ENCODE measurements around the gene R3HDM2.

R3HDM2 gene

DNA sequence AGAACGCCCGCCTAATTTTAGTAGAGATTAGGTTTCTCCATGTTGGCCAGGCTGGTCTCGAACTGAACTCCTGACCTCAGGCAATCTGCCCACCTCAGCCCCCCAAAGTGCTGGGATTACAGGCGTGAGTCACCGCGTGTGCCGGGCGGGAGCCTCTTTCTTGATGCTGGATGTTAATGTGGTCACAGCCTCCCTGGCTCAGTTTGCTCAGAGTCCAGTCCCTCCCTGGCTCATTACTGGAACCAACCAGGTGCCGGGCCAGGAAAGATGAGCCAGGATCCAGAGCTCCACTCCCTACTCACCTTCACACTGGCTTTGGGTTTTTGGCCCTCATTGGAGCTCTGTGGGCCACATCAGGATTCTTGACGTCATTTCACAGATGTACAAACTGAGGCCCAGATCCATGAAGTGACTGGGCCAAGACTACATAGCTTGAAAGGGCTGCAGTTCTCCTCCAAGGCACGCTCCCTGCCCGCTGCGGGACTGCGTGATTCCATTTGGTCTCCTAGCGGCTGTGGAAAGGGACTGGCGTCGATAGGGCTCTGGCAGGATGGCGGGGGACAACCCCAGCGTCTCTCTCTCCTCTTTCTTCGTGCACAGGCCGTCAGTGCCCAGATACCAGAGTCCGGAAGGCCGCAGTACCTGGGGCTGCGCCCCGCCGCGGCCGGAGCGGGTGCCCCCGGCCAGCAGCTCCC, 206.4 kb downstream of the R3HDM2 start:
- Histone ChIP-seq H3K4me3 (ENCODE audit: insufficient read depth, low read depth, low read length) (no peak overlapping the region), H3K9me3 (ENCODE audit: control insufficient read depth, low read length) (no peaks in the 10 kb centered on the region), H3K27ac (ENCODE audit: insufficient read depth, low read depth, low read length, poor library complexity, severe bottlenecking) (no peak overlapping the region), H3K36me3 (ENCODE audit: control insufficient read depth, insufficient read depth, low read length) (no peaks in the 10 kb centered on the region), H3K27me3 (ENCODE audit: control insufficient read depth, insufficient read depth, low read length, poor library complexity, severe bottlenecking) (peaks cover 100% of the 10 kb centered on the region), H3K4me1 (ENCODE audit: control insufficient read depth, insufficient read depth, low read length) (peaks cover 43% of the 10 kb centered on the region)
- WGBS, 2 experiments, result 54% methylated on average over 30 of the region's 30 CpGs

DNA sequence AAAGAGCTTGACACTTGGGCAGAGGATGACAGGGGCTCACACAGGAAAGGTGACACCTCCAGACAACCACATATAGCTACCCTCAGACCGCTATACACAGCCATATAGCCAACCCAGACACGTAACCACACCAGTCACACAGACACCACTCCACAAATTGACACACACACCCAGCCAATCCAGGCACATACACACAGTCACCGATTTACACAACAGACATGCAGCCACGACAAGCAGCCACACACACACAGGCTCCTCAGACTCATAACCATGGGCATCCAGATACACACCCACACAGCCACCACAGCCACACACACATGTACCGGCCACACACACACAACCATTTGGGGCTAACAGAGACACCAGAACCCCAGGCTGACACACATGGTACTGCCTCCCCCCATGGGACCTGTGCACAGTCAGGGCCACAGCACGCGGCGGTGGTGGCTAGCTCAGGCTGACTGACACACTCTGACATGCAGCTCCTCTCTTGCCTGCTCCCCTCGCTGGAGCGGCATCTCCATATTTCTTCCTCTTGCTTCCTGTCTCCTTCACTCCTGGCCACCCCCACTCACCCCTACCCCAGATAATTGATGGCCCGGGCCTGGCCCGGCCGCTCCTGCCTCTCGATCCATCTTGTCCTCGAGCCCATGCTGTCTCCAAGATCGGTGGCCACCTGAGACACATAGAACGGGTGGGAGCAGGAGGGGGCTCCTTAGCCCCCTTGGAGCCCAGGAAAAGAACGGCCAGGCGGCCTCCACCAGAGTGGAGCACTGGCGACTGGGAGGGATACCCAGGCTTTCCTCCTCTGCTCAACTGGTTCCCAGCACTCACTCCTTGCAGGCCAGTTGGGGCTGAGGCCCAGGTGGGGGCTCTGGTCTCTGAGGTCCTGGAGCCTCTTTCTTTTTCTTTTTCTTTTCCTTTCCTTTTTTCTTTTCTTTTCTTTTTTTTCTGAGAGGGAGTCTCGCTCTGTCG, 207.4 kb downstream of the R3HDM2 start:
- Histone ChIP-seq H3K9me3 (ENCODE audit: control insufficient read depth, low read length) (no peaks in the 10 kb centered on the region), H3K27me3 (ENCODE audit: control insufficient read depth, insufficient read depth, low read length, poor library complexity, severe bottlenecking) (peaks cover 100% of the 10 kb centered on the region), H3K27ac (ENCODE audit: insufficient read depth, low read depth, low read length, poor library complexity, severe bottlenecking) (no peak overlapping the region), H3K36me3 (ENCODE audit: control insufficient read depth, insufficient read depth, low read length) (no peaks in the 10 kb centered on the region), H3K4me1 (ENCODE audit: control insufficient read depth, insufficient read depth, low read length) (peaks cover 50% of the 10 kb centered on the region), H3K4me3 (ENCODE audit: insufficient read depth, low read depth, low read length) (no peak overlapping the region)
- 81 to 86% methylated on average over 22 of the region's 22 CpGs for WGBS, 2 experiments

DNA sequence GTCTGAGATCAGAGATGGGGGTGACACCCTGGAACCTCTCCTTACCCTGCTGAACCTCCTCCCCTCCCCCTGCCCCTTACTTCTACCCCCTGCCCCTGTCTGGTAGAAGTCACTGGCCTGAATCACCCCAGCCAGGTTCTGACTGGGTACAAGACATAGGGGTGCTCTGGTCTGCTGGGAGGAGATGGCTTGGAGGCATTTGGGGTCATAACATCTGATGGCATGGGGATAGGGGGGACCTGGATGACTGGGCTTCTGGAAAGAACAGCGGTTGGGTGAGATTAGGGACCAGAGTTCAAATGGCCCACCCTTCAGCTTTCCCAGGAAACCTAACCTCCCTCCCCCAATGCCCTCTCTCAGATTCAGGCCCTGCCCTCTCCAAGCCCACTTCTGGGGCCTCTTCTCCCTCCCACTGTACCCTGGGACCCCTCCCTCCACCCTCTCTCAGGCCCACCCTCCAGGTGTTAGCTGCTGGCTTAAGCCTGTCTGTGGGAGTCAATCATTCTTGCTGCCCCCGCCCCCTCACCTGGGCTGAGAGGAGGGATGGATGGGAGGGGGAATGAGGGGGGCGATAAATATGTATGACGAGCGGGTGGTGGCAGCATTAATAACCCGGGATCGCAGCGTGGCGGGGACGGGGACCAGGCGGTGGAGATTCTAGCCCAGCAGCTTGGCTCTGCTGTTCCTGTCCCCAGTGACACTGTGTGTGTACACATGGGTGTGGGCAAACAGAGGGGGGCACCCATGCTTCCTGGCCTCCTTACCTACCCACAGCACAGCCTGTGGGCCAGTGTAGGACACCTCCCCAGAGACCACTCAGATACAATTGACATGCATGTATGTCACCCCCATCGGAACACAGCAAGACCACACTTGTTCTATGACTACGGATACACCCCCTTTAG, 208.3 kb downstream of the R3HDM2 start:
- no peak overlapping the region for H3K4me3 ChIP-seq (ENCODE audit: insufficient read depth, low read depth, low read length)
- WGBS, 2 experiments, result 77 to 82% methylated on average over 13 of the region's 13 CpGs
- H3K36me3 ChIP-seq (ENCODE audit: control insufficient read depth, insufficient read depth, low read length), result no peaks in the 10 kb centered on the region
- no peak overlapping the region for H3K27ac ChIP-seq (ENCODE audit: insufficient read depth, low read depth, low read length, poor library complexity, severe bottlenecking)
- H3K9me3 ChIP-seq (ENCODE audit: control insufficient read depth, low read length), result no peaks in the 10 kb centered on the region
- peaks cover 100% of the 10 kb centered on the region for H3K27me3 ChIP-seq (ENCODE audit: control insufficient read depth, insufficient read depth, low read length, poor library complexity, severe bottlenecking)
- H3K4me1 ChIP-seq (ENCODE audit: control insufficient read depth, insufficient read depth, low read length), result peaks cover 51% of the 10 kb centered on the region

DNA sequence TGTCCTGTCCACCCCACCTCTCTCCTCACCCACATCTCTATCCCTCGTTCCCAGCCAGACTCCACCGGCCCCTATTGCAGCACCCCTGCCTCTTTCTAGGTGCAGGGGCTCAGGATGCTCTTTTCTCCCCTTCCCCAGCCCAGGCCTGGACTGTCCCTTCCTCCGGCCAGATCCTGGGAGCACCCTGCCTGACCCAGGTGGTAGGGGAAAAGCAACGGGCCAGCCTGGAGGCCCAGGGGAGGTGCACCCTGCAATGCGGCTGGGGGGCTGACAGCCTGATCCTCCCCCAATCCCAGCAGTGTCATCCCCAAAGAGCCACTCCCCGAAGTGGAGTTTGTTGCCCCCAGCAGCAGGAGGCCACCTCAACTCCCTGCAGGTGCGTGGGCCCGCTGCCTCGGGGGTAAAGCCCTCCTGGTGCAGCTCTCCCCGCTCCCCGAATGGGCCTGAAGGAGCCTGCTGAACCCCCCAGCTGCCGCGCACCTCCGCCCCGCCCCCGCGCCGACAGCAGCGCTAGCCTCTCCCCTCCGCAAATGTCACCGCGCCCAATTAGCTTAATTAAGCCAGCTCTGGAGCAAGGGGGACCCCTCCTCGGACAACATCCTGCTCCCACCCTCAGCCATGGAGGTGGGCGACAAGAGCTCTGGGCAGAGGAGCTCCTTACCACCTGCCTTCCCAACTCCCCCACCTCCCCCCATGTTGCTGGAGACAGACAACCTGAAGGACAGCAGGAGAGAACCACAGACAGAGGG, 209.5 kb downstream of the R3HDM2 start:
- peaks cover 46% of the 10 kb centered on the region for H3K4me1 ChIP-seq (ENCODE audit: control insufficient read depth, insufficient read depth, low read length)
- 9 to 10% methylated on average over 24 of the region's 24 CpGs for WGBS, 2 experiments
- H3K4me3 ChIP-seq (ENCODE audit: insufficient read depth, low read depth, low read length), result no peak overlapping the region
- H3K9me3 ChIP-seq (ENCODE audit: control insufficient read depth, low read length), result no peaks in the 10 kb centered on the region
- H3K27ac ChIP-seq (ENCODE audit: insufficient read depth, low read depth, low read length, poor library complexity, severe bottlenecking), result no peak overlapping the region
- peaks cover 100% of the 10 kb centered on the region for H3K27me3 ChIP-seq (ENCODE audit: control insufficient read depth, insufficient read depth, low read length, poor library complexity, severe bottlenecking)
- no peaks in the 10 kb centered on the region for H3K36me3 ChIP-seq (ENCODE audit: control insufficient read depth, insufficient read depth, low read length)

DNA sequence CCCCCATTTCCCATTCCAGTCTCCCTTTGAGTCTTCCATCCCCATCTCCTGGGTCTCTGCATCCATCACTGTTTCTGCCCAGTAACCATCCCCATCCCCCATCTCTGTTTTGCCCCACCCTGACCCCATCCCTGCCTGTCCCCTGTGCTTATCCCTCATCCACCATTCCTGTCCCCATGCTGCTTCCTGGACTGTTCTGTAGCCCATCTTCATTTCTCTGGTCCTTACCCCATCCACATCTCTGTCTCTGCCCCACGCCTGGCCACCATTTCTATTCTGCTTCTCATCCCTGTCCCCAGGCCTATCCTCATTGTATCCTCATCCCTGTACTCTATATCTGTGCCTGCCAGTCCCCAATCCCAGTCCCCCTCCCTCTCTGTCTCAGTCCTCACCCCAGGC, 210.1 kb downstream of the R3HDM2 start:
- 39 to 44% methylated on average over 1 of the region's 1 CpG for WGBS, 2 experiments
- no peaks in the 10 kb centered on the region for H3K36me3 ChIP-seq (ENCODE audit: control insufficient read depth, insufficient read depth, low read length)
- H3K27me3 ChIP-seq (ENCODE audit: control insufficient read depth, insufficient read depth, low read length, poor library complexity, severe bottlenecking), result peaks cover 100% of the 10 kb centered on the region
- H3K27ac ChIP-seq (ENCODE audit: insufficient read depth, low read depth, low read length, poor library complexity, severe bottlenecking), result no peak overlapping the region
- no peak overlapping the region for H3K4me3 ChIP-seq (ENCODE audit: insufficient read depth, low read depth, low read length)
- peaks cover 46% of the 10 kb centered on the region for H3K4me1 ChIP-seq (ENCODE audit: control insufficient read depth, insufficient read depth, low read length)
- no peaks in the 10 kb centered on the region for H3K9me3 ChIP-seq (ENCODE audit: control insufficient read depth, low read length)

DNA sequence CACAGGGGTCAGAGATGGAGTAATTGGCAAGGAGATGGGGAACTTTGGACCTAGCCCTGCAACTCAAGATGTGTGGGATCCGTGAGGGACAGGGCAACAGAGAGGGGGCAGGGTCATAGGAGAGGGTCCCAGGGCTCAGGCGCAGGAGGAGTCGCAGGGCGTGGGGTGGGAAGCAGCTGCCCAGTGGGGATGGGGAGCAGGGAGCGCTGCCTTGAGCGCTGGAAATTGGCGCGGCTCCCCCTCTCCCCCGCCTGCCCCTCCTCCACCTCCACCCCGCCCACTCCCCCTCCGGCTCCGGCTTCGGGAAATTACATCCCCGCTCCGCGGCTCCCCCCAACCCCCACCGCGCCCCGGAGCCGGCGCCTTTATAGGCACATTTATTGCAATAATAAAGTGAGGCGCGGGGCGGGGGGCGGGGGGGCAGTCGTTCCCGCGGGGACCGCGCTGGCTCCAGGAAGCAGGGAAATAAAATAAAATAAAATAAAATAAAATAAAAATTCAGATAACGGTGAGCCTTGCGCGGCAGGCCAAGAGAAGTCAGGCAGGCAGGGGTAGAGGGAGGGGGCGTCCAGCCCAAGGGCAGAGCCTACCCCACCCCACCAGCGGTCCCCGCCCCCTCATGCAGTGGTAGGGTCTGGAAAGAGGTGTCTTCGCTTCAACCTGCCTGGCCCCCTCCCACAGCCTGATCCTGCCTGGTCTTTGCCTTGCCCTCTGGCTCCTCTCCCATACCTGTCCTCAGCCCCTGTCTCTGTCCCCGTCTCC, 210.7 kb downstream of the R3HDM2 start:
- H3K36me3 ChIP-seq (ENCODE audit: control insufficient read depth, insufficient read depth, low read length), result no peaks in the 10 kb centered on the region
- WGBS, 2 experiments, result 2 to 3% methylated on average over 23 to 38 of the region's 38 CpGs
- peaks cover 100% of the 10 kb centered on the region for H3K27me3 ChIP-seq (ENCODE audit: control insufficient read depth, insufficient read depth, low read length, poor library complexity, severe bottlenecking)
- H3K4me1 ChIP-seq (ENCODE audit: control insufficient read depth, insufficient read depth, low read length), result peaks cover 45% of the 10 kb centered on the region
- H3K9me3 ChIP-seq (ENCODE audit: control insufficient read depth, low read length), result no peaks in the 10 kb centered on the region
- H3K4me3 ChIP-seq (ENCODE audit: insufficient read depth, low read depth, low read length), result no peak overlapping the region
- H3K27ac ChIP-seq (ENCODE audit: insufficient read depth, low read depth, low read length, poor library complexity, severe bottlenecking), result no peak overlapping the region

DNA sequence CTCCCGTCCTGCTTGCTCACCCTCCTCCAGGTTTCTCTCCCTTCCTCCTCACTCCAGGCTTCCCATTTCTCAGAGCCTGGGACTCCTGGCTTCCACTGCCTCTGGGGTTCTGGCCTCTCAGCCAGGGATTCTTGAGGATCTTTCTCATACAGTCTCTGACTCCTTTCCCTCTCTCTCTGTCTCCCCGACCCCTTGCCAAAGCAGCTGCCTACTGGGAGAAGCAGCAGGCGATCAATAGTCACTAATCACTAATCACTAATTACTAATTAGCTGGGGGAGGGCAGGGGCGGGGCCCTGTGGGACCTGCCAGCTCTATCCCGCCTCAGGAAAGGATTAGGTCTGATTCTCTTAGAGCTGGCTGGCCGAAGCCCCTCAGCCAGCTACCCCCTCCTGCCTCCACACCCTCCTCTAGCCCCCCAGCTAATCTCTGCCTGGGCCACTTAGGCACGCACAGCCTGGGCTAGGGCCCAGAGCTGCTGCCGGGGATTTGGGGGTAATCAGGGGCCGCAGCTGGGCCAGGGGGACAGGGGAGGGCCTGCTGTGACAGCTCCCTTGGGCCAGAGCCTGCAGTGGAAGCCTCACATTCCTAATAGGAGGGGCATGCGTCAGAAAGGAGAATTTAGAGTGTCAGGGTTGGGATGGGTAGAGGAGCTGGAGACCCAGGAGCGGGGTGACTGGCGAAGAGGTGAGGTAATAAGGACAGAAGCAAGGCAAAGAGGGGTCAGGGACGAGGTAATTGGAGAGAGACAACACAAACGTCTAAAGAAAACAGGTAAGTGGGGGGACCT, 211.4 kb downstream of the R3HDM2 start:
- Histone ChIP-seq H3K9me3 (ENCODE audit: control insufficient read depth, low read length) (no peaks in the 10 kb centered on the region), H3K27ac (ENCODE audit: insufficient read depth, low read depth, low read length, poor library complexity, severe bottlenecking) (no peak overlapping the region), H3K36me3 (ENCODE audit: control insufficient read depth, insufficient read depth, low read length) (no peaks in the 10 kb centered on the region), H3K4me1 (ENCODE audit: control insufficient read depth, insufficient read depth, low read length) (peaks cover 45% of the 10 kb centered on the region), H3K4me3 (ENCODE audit: insufficient read depth, low read depth, low read length) (no peak overlapping the region), H3K27me3 (ENCODE audit: control insufficient read depth, insufficient read depth, low read length, poor library complexity, severe bottlenecking) (peaks cover 100% of the 10 kb centered on the region)
- 14 to 15% methylated on average over 14 of the region's 14 CpGs for whole genome bisulfite sequencing, 2 experiments

DNA sequence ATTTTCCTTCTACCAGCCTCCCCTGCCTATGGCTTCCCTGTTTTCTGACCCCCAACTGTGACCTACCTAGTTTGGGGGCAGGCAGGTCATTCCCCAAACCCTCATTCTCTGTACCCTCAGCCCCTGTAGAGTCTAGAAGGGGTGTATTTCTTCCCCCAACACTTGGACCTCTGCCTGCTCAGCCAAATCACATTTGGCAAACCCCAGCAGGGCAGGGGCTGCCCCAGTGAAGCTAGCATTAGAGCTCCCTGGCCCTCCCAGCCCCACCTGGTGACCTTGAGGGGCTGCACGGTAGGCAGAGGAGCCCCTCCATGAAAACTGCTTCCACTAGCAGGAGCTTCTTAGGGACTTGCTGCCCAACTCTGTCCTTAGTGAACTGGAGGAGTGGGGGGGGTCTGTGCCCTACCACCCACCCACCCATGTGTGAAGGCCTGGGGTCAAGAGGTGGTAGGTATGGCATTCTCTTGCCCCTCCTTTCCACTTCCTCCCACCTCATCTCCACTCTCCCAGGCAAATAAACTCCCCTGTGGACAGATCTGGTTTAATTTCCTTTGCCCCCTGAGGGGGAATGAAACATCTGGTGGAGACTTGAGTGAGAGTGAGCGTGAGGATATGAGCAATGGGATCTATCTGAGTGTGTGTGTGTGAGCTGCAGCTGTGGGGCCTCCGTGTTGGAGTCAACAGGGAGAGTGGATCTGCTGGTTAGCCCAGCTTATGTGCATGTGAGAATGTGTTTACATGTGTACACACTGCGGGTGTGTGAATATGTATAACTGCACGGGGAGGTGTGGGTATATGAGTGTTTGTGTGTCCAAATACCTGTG, 212.6 kb downstream of the R3HDM2 start:
- Histone ChIP-seq H3K27me3 (ENCODE audit: control insufficient read depth, insufficient read depth, low read length, poor library complexity, severe bottlenecking) (peaks cover 98% of the 10 kb centered on the region), H3K4me3 (ENCODE audit: insufficient read depth, low read depth, low read length) (no peak overlapping the region), H3K4me1 (ENCODE audit: control insufficient read depth, insufficient read depth, low read length) (peaks cover 54% of the 10 kb centered on the region), H3K27ac (ENCODE audit: insufficient read depth, low read depth, low read length, poor library complexity, severe bottlenecking) (no peak overlapping the region), H3K9me3 (ENCODE audit: control insufficient read depth, low read length) (no peaks in the 10 kb centered on the region), H3K36me3 (ENCODE audit: control insufficient read depth, insufficient read depth, low read length) (no peaks in the 10 kb centered on the region)
- WGBS, 2 experiments, result 60 to 67% methylated on average over 5 of the region's 5 CpGs
